ENCODE measurements around the gene DUSP15. TPM values are rescaled to one million over a fixed set of nuclear protein-coding genes. Genes with fewer than 3 reads are reported as not detected.
A peak's percentile ranks its signal among the peaks of the same experiment; 100 is the strongest.

Gene DUSP15
- total RNA-seq, 1 experiment from 2014 or later: 0.91 TPM

DNA sequence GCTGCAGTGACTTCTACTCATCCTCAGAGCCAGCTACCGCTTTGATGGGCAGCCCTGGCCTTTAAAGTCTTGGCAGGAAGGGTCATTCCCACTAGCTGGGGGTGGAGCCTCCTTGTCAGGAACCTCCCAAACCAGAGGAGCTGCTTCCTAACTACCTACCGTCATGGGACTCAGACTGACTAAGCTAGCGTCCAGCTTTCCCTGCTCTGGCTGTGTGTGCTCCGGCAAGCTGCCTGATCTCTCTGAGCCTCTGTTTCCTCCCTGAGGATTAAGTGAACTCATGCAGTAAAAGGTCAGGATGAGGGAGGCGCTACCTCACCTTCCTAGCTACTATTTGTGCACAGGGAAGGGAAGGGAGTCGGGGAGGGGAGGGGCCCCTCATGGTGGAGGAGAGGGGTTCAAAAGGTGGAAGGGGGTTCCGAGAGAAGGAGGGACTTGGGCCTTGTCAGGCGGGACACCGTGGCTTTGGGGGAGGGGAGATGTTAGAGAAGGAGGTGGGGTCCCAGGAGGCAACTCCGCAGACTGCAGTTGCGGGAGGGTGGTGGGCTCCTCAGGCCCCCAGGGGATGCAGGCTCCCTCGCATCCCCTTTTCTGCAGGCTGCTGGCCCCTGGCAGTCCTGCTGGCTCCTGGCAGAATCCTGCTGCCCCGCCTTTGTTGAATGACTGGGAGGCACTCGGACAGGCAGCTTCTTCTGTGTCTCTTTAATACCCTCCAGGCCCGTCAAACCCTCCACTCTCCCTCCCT is 9.8 kb downstream of the DUSP15 start:
- peak; percentile 67 for DNase-seq (ENCODE audit: low read depth)

DNA sequence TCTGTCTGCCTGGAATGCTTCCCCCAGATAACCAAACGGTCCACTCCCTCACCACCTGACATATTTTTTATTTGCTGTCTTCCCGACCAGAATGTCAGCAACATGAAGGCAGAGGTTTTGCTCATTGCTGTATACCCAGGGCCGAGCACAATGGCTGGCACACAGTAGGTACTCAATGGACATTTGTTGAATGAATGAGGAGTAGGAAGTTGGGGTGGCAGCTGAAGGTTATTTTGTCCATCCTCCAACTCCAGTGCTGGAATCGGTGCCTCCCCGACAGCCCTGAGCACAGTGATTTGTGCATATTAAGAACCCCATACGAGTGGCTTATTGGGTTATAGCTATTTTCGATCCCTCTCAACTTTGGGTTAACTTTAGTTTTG is 10.3 kb downstream of the DUSP15 start:
- DNase-seq (ENCODE audit: low read depth): no peak

DNA sequence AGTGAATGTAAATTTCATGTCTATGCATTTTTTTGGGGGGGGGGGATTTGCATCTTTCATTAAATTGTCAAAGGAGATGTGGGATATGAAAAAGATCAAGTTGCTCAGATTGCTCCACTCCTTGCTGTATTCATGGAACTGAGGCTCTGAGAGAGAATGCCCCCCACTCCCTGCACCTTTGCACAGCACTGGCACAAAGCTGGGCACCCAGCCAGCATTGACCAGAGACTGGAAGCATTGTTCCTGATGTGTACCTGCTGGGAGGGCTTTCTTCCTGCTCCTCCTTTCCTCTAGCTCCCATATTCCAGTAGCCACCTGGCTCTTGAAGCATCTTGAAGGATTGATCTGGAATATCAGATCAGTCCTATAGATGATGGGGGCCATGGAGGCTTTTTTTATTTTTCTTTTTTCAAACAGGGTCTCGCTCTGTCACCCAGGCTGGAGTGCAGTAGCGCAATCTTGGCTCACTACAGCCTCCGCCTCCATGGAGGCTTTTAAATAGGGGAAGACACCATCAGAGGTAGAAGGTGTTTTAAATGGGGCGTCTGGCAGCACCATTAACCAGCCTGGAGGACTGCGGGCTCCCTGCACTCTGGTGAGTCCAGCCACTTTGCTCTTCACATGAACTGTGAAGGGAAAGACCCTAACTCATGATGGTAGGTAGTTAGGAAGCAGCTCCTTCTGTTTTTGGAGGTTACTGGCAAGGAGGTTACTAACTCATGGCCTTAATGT is 10.9 kb downstream of the DUSP15 start:
- DNase-seq (ENCODE audit: low read depth): no peak

DNA sequence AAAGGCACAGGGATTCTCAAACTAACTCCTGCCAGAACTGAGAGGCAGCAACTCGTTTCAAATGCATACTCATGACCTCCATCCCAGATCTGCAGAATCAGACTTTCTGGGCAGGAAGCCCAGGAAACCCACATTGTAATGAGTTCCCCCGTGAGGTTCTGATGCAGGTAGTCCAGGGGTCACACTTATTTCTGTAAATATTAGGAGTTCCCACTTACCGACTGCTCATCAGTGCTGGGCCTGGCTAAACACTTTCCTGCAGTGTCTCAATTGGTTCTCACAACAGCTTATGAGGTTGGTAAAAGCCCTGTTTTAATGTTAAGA is 11.6 kb downstream of the DUSP15 start:
- peak; percentile 40 for DNase-seq (ENCODE audit: low read depth)

DNA sequence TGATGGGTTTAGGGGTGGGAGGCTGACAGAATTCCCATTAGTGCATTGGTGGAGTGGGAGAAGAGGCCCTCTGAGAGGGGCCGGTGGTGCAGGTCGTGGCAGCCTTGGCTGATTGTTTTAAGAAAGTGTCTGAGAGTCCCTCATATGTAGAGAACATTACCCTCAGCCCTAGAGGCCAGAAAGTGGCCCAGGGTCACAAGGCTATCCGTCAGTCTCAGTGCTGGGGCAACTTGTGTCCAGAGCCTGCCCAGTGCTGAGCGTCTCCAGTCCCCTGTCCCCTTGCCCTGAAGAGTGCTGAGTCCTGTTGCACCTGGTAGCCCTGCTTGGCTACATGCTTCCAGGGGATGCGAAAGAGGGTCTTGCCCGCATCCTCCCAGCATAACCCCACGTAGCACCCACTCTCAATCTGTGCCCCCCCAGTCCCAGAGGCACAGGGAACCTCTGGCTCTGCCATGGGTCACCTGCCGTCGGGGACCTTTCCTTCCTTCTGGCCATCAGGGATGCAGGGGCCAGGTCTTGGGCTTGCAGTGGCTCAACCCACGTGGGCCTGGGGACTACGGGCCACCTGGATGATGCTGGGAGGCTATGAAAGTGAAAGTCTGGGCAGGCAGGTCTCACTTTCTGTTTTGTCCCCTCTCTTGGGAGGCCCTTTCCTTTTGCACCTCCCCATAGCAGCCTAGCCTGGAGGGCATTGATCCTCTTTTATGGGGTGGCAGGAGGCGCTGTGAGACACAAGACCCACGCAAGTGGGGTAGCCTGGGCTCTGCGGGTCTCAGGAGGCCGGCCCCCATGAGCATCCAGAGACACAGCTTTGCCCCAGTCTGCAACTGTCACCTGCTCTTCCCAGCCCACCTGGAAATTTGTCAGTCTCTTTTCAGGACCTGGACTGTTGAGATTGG is 12.2 kb downstream of the DUSP15 start:
- DNase-seq (ENCODE audit: low read depth): no peak

DNA sequence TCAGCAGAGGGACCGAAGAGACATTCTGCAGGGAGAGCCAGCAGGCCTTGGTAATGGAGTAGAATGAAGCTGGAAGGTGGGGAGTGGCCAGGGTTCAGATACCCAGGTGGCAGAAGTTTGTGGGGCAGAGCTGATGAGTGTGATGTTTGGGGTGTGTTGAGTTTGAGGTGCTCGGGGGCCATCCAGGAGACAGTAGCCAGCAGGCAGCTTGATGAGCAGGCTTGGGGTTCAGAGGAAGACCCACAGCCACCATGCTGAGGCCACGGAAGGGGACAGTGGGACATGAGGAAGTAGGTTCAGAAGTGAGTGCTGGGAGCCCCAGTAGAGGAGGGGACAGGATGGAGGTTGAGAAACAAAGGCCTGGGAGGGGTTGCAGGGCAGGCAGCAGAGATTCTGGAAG is 13.8 kb downstream of the DUSP15 start:
- no peak for DNase-seq (ENCODE audit: low read depth)

DNA sequence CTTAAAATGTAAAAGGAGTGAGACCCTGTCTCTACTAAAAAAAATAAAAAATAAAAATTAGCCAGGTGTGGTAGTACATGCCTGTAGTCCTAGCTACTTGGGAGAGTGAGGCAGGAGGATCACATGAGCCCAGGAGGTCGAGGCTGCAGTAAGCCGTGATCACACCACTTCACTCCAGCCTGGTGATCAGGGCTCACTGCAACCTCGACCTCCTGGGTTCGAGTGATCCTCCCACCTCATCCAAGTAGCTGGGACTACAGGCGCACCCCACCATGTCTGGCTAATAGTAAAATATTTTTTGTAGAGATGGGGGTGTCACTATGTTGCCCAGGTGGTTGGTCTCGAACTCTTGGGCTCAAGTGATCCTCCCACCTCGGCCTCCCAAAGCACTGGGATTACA is 16.8 kb downstream of the DUSP15 start:
- DNase-seq (ENCODE audit: low read depth): no peak

DNA sequence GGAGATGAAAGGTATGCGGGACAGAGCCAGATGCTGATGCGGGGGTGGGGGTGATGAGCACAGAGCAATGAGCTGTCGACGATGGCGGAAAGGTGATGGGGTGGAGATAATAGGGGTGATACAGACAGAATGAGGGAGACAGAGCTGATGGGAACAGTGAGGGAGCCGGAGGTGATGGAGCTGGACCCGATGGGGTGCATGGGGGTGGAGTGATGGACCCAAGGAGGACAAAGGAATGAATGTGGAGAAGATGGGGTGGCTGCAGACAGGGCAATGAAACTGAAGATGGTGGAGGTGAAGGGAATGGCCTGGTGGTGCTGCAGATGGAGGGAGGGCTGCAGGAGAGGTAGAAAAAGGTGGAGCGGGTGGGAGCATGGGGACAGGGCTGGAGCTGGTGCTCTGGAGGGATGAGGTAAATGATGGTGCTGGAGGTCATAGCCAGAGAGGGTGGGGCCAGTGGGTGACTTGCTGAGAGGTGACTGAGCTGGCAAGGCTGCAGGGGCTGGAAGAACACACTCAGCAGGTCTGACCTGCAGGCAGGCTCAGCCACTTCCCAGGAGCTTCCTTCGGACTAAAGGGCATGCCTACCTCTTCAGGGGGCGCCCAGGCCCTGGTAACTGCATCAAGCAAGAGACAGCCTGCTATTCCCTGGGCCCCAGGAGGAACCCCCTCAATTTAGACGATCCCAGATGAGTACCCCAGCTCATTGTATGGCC is 18.9 kb downstream of the DUSP15 start:
- DNase-seq (ENCODE audit: low read depth): no peak

DNA sequence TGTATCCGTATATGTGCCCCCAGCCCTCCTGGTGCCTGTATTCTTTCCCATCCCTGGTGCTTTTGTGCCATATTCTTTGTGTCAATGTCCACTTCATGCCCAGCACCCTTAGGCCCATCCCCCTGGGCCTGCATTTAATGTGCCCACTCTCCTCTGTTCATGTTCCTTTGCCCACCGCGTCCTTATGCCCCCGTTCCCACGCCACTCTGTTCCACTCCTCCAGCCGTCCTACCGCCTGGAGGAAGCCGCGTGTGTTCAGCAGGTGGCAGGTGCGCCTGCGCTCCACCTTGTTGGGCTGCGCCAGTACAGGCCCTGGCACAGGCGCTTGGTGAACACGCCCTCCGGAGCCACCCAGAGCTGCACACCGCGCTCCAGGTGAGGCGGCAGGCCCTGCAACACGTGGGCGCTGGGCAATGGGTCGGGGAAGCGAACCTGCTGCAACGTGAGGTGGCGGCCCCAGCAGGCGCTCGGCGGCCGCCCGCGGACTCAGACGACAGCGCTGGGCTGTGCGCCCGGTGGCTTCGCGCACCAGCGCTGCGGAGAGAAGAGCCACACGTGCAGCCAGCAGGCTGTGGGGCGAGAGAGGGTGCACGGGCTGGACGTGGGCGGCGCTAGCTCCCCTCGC is 20.9 kb downstream of the DUSP15 start:
- no peak for DNase-seq (ENCODE audit: low read depth)

DNA sequence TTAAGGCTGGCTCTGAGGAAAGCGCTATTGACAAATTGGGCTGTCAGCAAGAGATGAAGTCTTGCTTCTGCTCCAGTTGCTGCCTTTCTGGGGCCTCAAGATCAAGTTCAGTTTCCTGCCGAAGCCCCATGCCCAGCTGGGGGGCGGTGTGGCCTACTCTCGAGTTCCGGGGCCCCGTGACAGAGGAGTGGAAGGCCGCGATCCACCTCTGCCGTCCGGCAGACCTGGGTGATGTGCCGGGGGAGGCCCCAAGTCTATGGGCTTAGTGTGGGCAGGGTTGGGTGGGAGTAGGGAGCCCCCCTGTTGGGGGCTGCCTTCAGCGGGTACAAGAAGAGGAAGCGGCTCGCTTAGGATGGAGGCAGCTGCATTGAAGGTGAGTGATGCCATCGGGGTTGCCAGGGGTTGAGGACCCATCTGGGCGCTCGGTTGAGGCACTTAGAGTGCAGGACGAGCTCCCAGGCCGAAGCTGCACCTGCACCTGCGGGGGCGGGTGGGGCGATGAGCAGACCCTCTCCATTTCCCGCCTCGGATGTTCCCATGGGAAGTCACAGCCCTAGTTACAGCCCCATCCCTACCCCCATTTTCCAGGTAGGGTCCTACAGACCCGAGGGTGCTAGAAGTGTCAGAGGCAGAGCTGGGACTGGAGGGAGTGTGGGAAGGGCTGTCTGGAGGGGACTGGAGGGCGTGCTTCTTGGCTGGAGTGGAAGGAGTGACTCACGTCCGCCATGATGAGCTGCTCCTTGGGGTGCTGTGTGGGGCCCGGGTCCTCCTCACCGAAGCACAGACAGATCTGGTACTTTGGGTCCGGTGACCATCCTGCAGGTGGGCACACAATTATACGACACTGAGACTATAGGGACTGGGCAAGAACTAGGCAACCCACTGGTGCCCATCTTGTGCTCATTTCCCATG is 22.0 kb downstream of the DUSP15 start:
- DNase-seq (ENCODE audit: low read depth): no peak

DNA sequence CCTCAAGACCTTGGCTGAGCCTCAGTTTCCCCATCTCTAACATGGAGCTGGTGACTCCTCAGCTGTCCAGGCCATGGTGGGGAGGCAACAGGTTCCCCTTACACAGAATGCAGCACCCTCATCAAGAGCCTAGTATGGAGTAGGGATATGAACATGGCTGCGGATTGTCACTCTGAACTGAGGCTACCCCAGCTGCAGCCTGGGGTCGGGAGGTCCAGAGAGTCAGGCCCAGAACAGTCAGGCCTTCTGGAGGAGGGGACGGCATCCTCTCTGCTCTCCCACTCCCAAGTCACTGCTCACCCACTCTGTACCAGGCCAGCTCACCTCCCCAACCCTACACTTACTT is 23.6 kb downstream of the DUSP15 start:
- DNase-seq (ENCODE audit: low read depth): no peak

DNA sequence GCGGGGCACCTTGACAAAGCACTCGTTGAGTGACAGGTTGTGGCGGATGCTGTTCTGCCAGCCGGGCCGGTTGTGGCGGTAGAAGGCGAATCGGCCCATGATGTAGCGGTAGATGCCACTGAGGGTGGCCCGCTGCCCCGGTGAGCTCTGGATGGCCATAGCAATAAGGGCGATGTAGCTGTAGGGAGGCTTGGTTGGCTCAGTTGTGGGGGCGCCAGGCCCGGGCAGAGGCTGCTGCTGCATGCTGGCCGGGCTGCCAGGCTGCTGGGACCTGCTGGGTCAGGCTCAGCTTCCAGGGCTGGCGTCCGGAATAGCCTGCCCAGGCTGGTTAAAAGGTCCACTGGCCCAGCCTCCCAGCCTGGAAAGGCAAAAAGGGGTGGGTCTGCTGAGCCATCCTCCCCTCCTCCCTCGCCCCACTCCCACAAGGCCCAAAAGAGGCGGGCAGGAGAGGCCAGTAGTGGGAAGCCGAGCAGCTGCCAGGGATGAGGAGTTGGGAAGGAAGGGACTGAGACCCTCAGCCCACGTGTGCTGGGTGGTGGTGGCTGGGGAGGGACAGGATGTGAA is 24.9 kb downstream of the DUSP15 start, which contains the start of gene FOXS1:
Gene FOXS1 (minus strand): TSS at position 305 of the 564 bp plus-strand sequence. CDS start 62 bp downstream, at position 243.
- no peak for DNase-seq (ENCODE audit: low read depth)

DNA sequence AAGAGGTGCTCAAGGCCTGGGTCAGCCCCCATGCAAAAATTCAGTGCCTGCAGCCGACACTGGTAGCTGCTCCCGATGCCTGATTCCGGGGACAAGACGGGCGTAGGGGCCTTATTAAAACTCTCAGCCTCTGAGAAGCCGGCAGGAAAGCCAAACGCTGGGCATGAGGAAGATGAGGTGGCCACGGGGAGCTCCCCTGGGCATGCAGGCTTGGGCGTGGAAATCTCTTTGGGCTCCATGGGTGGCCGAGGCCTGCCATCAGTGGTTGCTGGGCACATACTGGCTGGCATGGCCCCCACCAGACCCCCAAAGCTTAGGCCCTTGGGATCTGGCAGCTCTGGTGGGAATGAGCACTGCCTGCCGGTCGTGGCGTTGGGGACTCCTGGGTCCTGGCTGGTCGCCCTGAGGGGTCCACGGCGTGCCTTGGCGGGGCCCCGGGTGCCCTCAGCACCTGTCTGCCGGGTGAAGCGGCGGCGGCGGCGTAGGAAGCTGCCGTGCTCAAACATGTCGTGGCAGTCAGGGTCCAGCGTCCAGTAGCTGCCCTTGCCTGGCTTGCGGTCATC is 25.5 kb downstream of the DUSP15 start:
- no peak for DNase-seq (ENCODE audit: low read depth)

DNA sequence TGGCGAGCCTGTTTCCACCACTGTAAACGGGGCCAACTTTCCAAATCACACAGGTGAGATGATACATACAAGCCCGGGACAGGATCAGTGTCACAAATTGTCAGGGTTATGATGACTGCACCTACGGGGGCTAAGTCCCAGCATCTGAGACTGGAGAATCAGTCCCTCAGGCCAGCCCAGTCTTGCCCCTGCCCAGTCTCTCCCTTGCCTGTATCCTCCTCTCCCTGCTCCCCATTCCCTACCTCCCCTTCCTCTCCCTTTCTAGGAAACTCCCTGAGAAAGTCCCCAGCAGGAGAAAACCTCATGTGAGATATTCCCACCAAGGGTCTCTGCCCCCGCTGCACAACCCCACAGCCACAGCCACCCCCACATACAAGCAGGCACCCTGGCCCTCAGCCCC is 26.4 kb downstream of the DUSP15 start:
- DNase-seq (ENCODE audit: low read depth): no peak

DNA sequence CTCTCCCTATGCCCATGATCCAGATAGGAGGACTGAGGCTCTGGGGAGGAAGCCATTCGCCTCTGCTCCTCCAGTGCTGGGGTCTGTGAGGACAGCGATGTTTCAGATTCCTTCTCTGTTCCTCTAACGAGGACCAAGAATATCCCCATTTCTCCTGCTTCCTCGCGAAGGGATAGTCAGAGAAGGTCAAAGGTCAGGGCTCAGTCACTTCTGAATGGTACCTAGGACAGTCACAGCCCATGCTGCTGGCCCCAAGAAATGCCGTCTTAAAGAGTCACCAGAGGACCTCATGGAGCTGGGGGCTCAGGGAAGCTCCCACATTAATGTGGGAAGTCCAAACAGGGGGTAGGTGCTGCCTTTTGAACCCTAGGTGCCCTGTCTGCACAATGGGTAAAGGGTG is 27.0 kb downstream of the DUSP15 start:
- DNase-seq (ENCODE audit: low read depth): no peak

DNA sequence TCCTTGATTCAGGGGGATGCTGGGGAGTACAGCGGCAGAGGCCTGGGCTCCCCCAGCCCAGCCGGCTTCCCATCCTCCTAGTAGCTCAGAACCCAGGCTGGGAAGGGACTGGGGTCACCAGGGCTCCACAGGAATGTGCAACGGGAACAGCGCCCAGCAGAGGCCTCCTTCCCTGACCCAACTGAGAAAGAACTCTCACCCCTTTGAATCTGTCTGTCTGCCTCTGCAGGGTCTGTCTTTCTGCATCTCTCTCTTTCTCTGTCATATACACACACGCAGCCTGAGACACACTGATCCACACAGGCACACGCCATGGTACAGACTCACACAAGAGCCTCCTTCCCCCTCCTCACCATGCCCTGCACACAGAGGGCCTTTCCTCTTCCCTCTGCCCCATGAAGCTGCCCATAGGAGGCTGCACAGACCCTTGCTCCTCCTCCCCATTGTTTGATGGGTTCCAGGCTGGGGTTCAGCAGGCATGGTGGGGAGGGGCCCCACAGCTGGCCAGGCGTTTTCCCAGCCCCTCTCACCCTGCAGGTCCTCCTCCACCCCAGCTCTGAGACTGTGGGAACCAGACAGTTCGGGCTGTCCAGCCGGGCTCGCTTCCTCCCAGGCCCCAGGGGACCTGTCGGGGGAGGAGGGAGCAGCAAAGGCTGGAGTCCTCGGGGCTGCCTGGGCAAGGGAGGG is 27.7 kb downstream of the DUSP15 start:
- DNase-seq (ENCODE audit: low read depth): peak; percentile 84

DNA sequence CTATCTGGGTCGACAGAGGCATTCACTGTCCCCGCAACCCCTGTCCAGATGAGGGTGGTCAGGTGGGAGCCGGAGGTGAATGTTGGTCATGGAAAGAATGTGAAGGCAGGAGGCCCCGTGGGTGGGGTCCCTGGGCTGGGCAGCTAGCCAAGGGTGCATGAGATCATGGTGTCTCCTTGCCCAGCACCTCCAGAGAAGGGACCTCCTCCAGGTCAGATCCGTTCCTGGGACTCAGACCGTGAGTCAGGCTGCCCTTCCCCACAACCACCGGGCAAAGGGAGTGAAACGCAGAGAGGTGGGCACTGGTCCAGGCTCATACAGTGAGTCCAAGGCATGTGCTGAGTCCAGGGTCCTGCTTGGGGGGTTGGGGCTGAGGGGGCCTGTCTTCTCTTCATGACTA is 28.4 kb downstream of the DUSP15 start:
- DNase-seq (ENCODE audit: low read depth): peak; percentile 97

DNA sequence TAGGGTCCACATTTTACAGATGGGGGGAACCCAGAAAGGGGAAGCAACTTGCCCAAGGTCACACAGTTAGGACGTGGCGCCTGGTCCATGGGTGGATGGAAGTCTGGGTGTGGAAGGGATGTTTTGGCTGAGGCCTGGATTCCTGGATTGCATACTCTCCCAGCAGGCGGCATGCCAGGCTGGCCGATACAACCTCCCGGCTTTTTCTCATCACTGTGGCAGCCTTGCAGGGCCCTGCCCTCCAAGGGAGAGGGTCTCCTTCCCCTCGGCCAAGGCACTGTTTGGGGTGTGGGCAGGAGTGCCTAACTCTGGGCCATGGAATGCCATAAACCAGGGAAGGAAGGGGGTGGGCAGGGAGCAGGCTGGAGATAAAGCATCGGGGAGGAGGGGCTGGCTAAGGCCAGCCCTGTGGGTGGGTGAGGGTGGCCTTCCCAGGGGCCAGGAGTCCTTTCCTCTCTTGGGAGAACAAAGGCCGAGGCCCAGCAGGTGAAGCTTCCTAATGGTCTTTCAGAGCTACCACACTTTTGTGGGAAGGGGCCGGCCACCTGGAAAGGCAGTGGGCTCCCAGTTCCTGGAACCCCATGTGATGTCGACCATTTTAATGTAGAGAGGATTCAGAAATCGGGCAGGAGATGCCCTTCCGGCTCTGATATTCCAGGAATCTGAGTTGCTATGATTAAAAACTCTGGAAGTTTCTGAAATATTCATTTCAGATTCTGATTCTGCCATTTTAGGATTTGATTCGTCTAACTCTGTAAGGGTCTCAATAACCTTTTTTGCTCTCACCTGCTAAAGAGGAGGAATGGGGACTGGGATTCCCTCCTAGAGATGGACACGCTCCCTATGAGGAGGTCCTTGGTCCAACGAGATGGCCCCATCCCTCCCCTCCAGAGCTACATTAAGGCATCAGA is 29.2 kb downstream of the DUSP15 start:
- DNase-seq (ENCODE audit: low read depth): peak; percentile 33

Measured in M059J (cell line).